B cell (primary cell): ENCODE measurements around the gene RPL13A. TPM values are rescaled to one million over a fixed set of nuclear protein-coding genes. Genes with fewer than 3 reads are reported as not detected.

Experiments
- ATAC-seq: fragments of 200-7000 bp; cut with Tn5 transposase; one replicate; pipeline ENCODE4 v1.10.0; 2021; ENCODE audit warnings: low read depth, mild to moderate bottlenecking, moderate number of reproducible peaks, moderate library complexity
- CTCF ChIA-PET: fragments of 350-600 bp; sonication (Branson Sonifier 250); formaldehyde crosslinking; loops from one replicate; lab custom pipeline; 2021; ENCODE audit warnings: antibody characterized with exemption, inconsistent platforms; lab: Charles Lee
- POLR2A ChIA-PET: fragments of 350-600 bp; sonication (Branson Sonifier 250); formaldehyde crosslinking; loops from one replicate; lab custom pipeline; 2021; ENCODE audit warnings: antibody characterized with exemption; lab: Charles Lee
- DNase-seq: peaks from one replicate; pipeline ENCODE4 v3.0.0; 2013
- H2AFZ ChIP-seq: 2 replicates; pipeline ENCODE4 v1.6.1; 2012; ENCODE audit warnings: mild to moderate bottlenecking, low read depth, low read length; ENCODE audit not compliant: insufficient read depth, poor library complexity, severe bottlenecking
- H3K27ac ChIP-seq, 2 donors: 1 replicate in 1 of 2; 2 replicates in 1 of 2; pipeline ENCODE4 v1.5.1; 2012 to 2013; ENCODE audit warnings: low read length in 2 of 2, mild to moderate bottlenecking in 2 of 2, moderate library complexity in 1 of 2
- H3K27me3 ChIP-seq, 4 experiments: fragments of 200-600 bp in 1 of 4; sonication (generic) in 1 of 4; replicated peaks in 1 of 4; 1 replicate in 2 of 4; 2 replicates in 2 of 4; pipeline versions ENCODE4 v1.6.1 to v1.7.0; 2013 to 2016; ENCODE audit warnings: low read length in 3 of 4, mild to moderate bottlenecking in 2 of 4, mixed read lengths in 1 of 4, moderate library complexity in 1 of 4; ENCODE audit not compliant: insufficient read depth in 4 of 4, control insufficient read depth in 3 of 4; ENCODE audit errors: control extremely low read depth in 1 of 4
- H3K36me3 ChIP-seq, 2 experiments: replicated peaks in 1 of 2; 1 replicate in 1 of 2; 2 replicates in 1 of 2; pipeline versions ENCODE4 v1.6.1 to v1.7.1; 2013; ENCODE audit warnings: low read length in 1 of 2; ENCODE audit not compliant: insufficient read depth in 2 of 2, control insufficient read depth in 1 of 2; ENCODE audit errors: control extremely low read depth in 1 of 2, extremely low read depth in 1 of 2
- H3K4me1 ChIP-seq, 2 donors: fragments of 200-600 bp in 1 of 2; sonication (generic) in 1 of 2; 1 replicate in 1 of 2; 2 replicates in 1 of 2; pipeline versions ENCODE4 v1.5.1 to v1.6.1; 2013 to 2017; ENCODE audit warnings: low read length in 2 of 2; ENCODE audit not compliant: control insufficient read depth in 2 of 2, insufficient read depth in 2 of 2
- H3K4me2 ChIP-seq: replicated peaks from 2 replicates; pipeline ENCODE3; 2012; ENCODE audit warnings: mild to moderate bottlenecking, low read depth, low read length; ENCODE audit not compliant: poor library complexity, severe bottlenecking
- H3K4me3 ChIP-seq, 5 experiments: fragments of 200-600 bp in 1 of 5; sonication (generic) in 1 of 5; 1 replicate in 3 of 5; 2 replicates in 2 of 5; pipeline versions ENCODE4 v1.5.1 to v1.7.0; 2011 to 2016; ENCODE audit warnings: low read length in 4 of 5, mild to moderate bottlenecking in 4 of 5, low read depth in 2 of 5, control low read depth in 1 of 5, moderate library complexity in 1 of 5; ENCODE audit not compliant: insufficient read depth in 1 of 5; ENCODE audit errors: control extremely low read depth in 1 of 5, extremely low read depth in 1 of 5
- H3K79me2 ChIP-seq: fragments of 200-600 bp; sonication (generic); one replicate; pipeline ENCODE4 v1.6.0; 2016; ENCODE audit warnings: low read length; ENCODE audit not compliant: control insufficient read depth, insufficient read depth
- H3K9ac ChIP-seq: fragments of 200-600 bp; sonication (generic); 2 replicates; pipeline ENCODE4 v1.6.1; 2017; ENCODE audit warnings: mild to moderate bottlenecking, low read length, moderate library complexity
- H3K9me3 ChIP-seq, 3 donors: one replicate each; pipeline versions ENCODE4 v1.6.1 to v1.7.1; 2013; ENCODE audit warnings: low read length in 2 of 3; ENCODE audit not compliant: control insufficient read depth in 2 of 3, insufficient read depth in 1 of 3; ENCODE audit errors: control extremely low read depth in 1 of 3
- H4K20me1 ChIP-seq: 2 replicates; pipeline ENCODE4 v1.6.0; 2012; ENCODE audit warnings: mild to moderate bottlenecking, low read length; ENCODE audit not compliant: insufficient read depth, control insufficient read depth, poor library complexity, severe bottlenecking
- H3K27ac Mint-ChIP-seq: one replicate; pipeline ENCODE4 v1.8.0; 2021; ENCODE audit warnings: mixed read lengths
- H3K27me3 Mint-ChIP-seq: one replicate; pipeline ENCODE4 v1.8.0; 2021; ENCODE audit warnings: mixed read lengths
- H3K4me1 Mint-ChIP-seq: one replicate; pipeline ENCODE4 v1.8.0; 2021; ENCODE audit warnings: mixed read lengths
- H3K4me3 Mint-ChIP-seq: one replicate; pipeline ENCODE4 v1.8.0; 2021; ENCODE audit warnings: mixed read lengths
- H3K9me3 Mint-ChIP-seq: one replicate; pipeline ENCODE4 v1.8.0; 2022; ENCODE audit warnings: mixed read lengths; ENCODE audit not compliant: insufficient read depth
- CTCF ChIP-seq: fragments of 200-600 bp; IDR thresholded peaks from one replicate; pipeline ENCODE4 v1.8.0; 2022; ENCODE audit warnings: antibody characterized with exemption, mild to moderate bottlenecking
- EZH2 ChIP-seq: IDR thresholded peaks from 2 replicates; pipeline ENCODE4 v1.6.1; 2012; ENCODE audit warnings: borderline replicate concordance, low read depth, mild to moderate bottlenecking, moderate library complexity, low read length; ENCODE audit not compliant: insufficient read depth, poor library complexity, severe bottlenecking
- WGBS: methylation state at CpG from one replicate; pipeline ENCODE4 v1.1.5; 2013; ENCODE audit warnings: missing lambda C conversion rate; ENCODE audit not compliant: insufficient coverage; 5-methylcytosine and 5-hydroxymethylcytosine counted together
- intact Hi-C: fragments of 100-400 bp; cut with micrococcal nuclease; formaldehyde crosslinking; loops from one replicate; pipeline ENCODE4 v1.10.0; 2022
- polyA plus RNA-seq: library from polyadenylated mRNA; depleted of rRNA; stranded (reverse); fragments of >200 nt; gene quantifications from 2 replicates; pipeline ENCODE4 v1.2.3, GENCODE V29; 2012
- total RNA-seq, 2 donors: library from RNA; stranded (reverse); fragments of 120-200 nt in 1 of 2; gene quantifications; 1 replicate in 1 of 2; 2 replicates in 1 of 2; pipeline versions ENCODE4 v1.2.3 to v1.2.4, GENCODE V29; 2013 to 2022

Gene RPL13A
- total and polyA plus RNA-seq, 2 donors (not counting 1 experiment from before 2014, with no cell fraction given) = 5,457 to 6,298 TPM

- WGBS = 0% methylated on average over 6 of the region's 11 CpGs
- POLR2A ChIA-PET = interaction anchor here (0.6 to 1.9 kb wide), 15 partner anchors 9 to 865 kb away, joined by 3 to 17 read pairs (median 5); partner anchors contain the start of genes ALDH16A1, FLT3LG, PIH1D1 and RCN3
- H3K36me3 ChIP-seq = peaks cover 7 to 47% of the 10 kb centered on the region in 2 experiments
Observed at GRCh38 chr19:49496574-49497008, 9.2 kb downstream of the RPL13A start.

More at GRCh38 chr19:49496574-49497008, 9.2 kb downstream of the RPL13A start:
- no peaks in the 10 kb centered on the region for H3K27me3 Mint-ChIP-seq
- no peaks in the 10 kb centered on the region for H3K27me3 ChIP-seq
- CTCF ChIA-PET = interaction anchor here (1.2 kb wide), 2 partner anchors 20 to 184 kb away, joined by 3 to 4 read pairs; no protein-coding TSS in a partner anchor
- peak overlapping the region; percentile 74 to 99 (median 98) for H3K4me3 ChIP-seq
- H3K27ac ChIP-seq = peak overlapping the region; percentile 97 to 99
- peaks cover 0 to 5% (median 0%) of the 10 kb centered on the region in 3 donors for H3K9me3 ChIP-seq
- peak overlapping the region; percentile 99 for H3K27ac Mint-ChIP-seq
- H3K9ac ChIP-seq = peak overlapping the region; percentile 98
- H3K9me3 Mint-ChIP-seq = no peaks in the 10 kb centered on the region
- no peak for DNase-seq
- peaks cover 42% of the 10 kb centered on the region for H3K79me2 ChIP-seq
- H3K4me1 ChIP-seq = peaks cover 30 to 55% of the 10 kb centered on the region in 2 donors
- no peak for ATAC-seq
- peaks cover 39% of the 10 kb centered on the region for H4K20me1 ChIP-seq
- peak overlapping the region; percentile 64 for H2AFZ ChIP-seq
- peak overlapping the region; percentile 81 for H3K4me2 ChIP-seq
- TF ChIP-seq EZH2 (no peak), CTCF (no peak)
- H3K4me3 Mint-ChIP-seq = peak overlapping the region; percentile 98
- intact Hi-C loops = loop anchor here (1.0 to 5.0 kb wide), 7 partner anchors 9 to 372 kb away; partner anchors contain the start of genes AP2A1, PIH1D1, PRMT1 and RPL13A
- H3K4me1 Mint-ChIP-seq = peaks cover 68% of the 10 kb centered on the region
